ENCODE data around the gene CD83.
"Not testable (repeated sequence)": the region's sequence is repeated elsewhere in the genome, so short reads cannot be mapped to it uniquely, and the experiment has no call there.

Gene CD83

GRCh38 chr6:14147891-14148290, 30.3 kb downstream of the CD83 start:
- DNase-seq (ENCODE audit: low read depth in 1 of 2, low spot score in 1 of 2), result no peak

DNA sequence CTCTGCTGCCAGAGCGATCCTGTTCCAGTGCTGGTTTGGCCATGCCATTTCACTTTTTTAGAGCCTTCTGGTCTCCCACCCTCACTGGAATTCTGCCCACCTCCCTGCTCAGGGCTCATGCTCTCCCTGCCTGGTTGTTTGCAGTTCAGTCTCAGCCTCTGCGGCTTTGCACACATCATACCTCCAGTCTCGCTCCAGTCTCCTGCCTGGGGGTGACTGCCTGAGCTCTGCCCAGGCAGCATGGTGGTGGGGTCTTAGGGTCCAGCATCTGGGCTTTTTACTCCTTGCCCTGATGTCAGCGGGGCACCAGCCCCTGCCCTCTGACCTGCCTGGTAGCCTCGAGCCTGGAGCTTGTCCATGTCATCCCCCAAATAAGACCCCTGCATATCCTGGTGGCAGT, 30.9 kb downstream of the CD83 start:
- no peak for DNase-seq (ENCODE audit: low read depth in 1 of 2, low spot score in 1 of 2)

GRCh38 chr6:14149053-14149738, 31.6 kb downstream of the CD83 start:
- no peak for DNase-seq (ENCODE audit: low read depth in 1 of 2, low spot score in 1 of 2)

DNA sequence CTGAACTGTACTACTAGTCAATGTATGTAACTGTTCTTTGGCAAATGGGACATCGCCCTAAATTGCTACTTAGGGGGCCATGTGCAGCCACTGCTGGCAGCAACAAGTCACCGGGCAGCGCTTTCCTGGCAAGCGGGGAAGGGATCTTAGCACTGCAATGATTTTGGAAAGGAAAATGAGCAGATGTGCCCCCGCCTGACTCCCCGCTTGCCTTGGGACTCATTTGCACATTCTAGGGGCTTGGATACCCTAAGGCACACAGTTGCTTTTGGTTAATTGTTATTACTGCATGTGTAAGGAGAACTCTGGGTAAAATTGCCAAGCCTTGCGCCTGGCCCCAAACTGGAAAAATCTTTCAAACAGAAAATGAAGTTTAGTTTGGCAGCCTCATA, 32.2 kb downstream of the CD83 start:
- no peak for DNase-seq (ENCODE audit: low read depth in 1 of 2, low spot score in 1 of 2)

GRCh38 chr6:14151300-14151699, 33.7 kb downstream of the CD83 start:
- DNase-seq (ENCODE audit: low read depth in 1 of 2, low spot score in 1 of 2), result not testable (repeated sequence)

DNA sequence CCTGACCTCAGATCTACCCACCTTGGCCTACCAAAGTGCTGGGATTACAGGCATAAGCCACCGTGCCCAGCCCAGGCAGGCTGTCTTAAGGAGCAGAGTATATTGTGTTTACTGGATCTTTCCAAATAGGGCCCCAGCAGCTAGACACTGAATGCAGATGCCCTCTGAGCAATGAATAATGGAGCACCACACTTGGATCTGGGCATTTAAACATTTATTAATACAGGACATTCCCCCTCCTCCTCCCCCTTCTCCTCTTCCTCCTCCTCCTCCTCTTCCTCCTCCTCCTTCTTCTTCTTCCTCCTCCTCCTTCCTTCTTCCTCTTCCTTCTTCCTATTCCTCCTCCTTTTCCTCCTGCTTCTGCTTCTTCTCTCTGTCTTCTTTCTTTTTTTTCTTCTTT, 34.2 kb downstream of the CD83 start:
- DNase-seq (ENCODE audit: low read depth in 1 of 2, low spot score in 1 of 2), result no peak

DNA sequence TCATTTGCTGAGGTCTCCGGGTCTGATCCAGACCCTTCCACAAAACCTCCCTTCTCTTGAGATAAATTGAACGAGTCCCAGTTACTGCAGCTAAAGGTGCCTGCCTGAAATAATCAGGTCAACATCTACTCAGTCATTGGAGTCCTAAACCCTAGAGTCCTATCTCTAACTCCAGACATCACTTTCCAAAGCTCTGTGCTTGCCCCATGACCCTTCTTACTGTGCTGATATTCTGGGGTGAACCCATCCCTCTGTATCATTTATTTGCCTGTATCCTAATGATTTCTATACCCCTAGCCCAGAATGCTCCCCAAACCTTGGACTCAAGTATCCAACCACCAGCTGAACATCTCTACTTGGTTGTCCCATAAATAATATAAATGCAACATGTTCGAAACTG, 35.7 kb downstream of the CD83 start:
- DNase-seq (ENCODE audit: low read depth in 1 of 2, low spot score in 1 of 2), result no peak

DNA sequence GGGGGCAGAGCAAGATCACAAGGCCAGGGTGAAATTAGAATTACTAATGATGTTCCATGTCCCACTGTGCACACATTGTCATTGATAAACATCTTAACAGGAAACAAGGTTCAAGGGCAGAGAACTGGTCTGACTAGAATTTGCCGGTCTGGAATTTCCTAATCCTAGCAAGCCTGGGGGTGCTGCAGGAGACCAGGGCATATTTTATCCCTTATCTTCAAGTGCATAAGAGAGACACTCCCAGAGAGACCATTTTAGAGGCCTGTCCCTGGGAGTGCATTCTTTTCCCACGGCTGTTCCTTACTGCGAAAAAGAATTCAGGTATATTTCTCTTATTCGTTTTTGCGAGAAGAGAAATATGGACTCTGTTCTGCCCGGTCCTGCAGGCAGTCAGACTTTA, 41.5 kb downstream of the CD83 start:
- no peak for DNase-seq (ENCODE audit: low read depth in 1 of 2, low spot score in 1 of 2)

- DNase-seq (ENCODE audit: low read depth in 1 of 2, low spot score in 1 of 2), result no peak
Measured at GRCh38 chr6:14162826-14163225, 45.3 kb downstream of the CD83 start.

DNA sequence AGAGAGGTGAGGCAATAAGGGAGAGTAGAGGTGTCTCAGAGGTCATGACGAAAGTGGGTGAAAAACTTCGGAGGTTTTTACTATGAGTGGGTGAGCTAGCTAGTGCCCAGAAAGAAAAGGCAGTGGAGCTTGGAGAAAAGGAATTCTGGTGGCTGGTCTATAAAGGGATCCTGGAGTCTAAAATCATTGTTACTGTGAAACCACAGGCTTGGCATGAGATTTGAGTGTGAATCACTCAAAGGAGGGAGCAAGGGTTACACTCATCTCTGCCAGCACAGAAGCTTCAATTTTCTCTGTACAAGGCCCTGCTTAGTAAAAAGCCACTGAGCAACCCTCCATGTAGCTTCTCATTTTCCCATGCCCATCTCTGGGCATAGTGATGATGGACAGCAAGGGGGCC, 47.5 kb downstream of the CD83 start:
- no peak for DNase-seq (ENCODE audit: low read depth in 1 of 2, low spot score in 1 of 2)

GRCh38 chr6:14166839-14167238, 49.3 kb downstream of the CD83 start:
- DNase-seq (ENCODE audit: low read depth in 1 of 2, low spot score in 1 of 2), result no peak

DNA sequence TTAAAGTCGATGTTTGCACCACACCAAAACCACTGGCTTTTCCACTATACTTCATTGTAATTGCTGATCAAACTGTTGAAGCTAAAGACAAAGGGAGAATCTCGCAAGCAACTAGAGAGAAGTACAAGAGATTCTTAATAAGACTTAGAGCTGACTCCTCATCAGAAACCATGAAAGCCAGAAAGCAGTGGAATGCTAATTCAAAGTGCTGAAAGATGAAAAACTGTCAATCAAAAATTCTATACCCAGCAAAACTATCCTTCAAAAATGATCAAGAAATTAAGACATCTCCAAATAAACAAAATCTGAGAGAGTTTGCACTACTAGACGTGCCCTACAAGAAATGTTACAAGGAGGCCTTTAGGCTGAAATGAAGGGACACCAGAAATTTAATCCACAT, 52.6 kb downstream of the CD83 start:
- no peak for DNase-seq (ENCODE audit: low read depth in 1 of 2, low spot score in 1 of 2)

DNA sequence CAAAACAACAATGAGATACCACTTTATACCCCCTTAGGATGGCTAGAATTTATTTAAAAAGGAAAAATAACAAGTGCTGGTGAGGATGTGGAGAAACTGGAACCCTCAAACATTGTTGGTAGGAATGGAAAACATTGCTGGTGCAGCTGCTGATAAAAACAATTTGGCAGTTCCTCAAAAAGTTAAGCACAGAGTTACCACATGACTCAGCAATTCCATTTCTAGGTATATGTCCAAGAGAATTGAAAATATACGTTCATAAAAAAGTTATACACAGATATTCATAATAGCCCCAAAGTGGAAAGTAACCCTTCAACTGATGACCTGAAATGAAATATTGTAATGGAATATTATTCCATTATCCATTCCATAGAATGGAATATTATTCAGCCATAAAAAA, 55.0 kb downstream of the CD83 start:
- no peak for DNase-seq (ENCODE audit: low read depth in 1 of 2, low spot score in 1 of 2)

DNA sequence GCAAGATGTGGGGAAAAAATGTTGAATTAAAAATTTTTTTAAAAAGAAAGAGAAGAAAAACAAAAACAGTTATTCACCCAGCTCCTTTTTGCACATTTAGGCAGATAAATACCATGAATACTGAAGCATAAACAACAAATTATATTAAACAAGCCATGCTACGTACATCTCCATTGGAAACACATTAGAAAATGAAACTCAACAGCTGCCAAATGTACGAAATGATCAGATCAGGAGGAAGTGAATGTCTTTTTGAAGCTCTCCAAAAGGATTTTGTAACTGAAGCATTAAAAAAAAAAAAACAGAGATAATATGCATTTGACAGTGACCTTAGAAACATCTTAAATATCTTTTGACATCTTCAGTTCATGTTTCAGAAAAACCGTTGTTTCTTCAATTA, 56.7 kb downstream of the CD83 start:
- no peak for DNase-seq (ENCODE audit: low read depth in 1 of 2, low spot score in 1 of 2)

DNA sequence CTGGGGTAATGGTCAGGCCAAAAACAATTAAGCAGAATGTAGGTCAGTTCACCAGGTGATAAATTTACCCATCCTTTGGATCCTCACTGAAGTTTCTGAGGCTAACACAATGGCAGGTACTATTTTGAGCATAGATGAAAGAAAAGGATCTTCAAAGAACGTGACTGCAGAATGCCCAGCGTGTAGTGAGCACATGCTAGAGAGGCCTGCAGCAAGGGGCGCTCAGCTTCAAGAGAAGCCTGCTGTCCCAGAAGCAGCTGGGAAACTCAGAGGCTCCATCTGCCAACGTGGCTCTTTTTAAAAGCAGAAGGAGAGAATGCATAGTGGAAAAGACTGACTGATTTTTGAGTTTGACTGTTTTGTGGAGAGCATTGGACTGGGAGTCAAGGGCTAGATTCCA, 57.4 kb downstream of the CD83 start:
- DNase-seq (ENCODE audit: low read depth in 1 of 2, low spot score in 1 of 2), result no peak

DNA sequence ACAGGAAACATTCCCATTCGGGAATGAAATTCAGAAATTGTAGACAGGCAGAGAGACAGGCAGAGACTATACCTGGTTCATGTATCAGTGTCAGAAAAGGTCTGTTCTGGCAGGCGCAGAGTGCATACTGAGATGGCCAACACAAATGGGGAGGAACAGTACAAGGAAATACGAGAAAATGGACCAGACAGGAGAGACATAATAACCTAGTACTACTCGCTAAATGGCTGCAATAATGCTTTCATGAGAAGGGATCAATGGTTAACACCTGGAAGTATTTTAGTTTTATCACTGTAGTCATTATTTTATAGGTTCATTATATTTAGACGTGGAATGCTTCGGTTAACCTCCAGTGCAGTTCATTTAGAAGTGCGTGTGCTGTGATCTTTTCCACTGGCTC, 58.9 kb downstream of the CD83 start:
- no peak for DNase-seq (ENCODE audit: low read depth in 1 of 2, low spot score in 1 of 2)

- no peak for DNase-seq (ENCODE audit: low read depth in 1 of 2, low spot score in 1 of 2)
Measured at GRCh38 chr6:14177413-14178082, 60.0 kb downstream of the CD83 start.

- no peak for DNase-seq (ENCODE audit: low read depth in 1 of 2, low spot score in 1 of 2)
Measured at GRCh38 chr6:14178083-14178445, 60.5 kb downstream of the CD83 start.

- no peak for DNase-seq (ENCODE audit: low read depth in 1 of 2, low spot score in 1 of 2)
Measured at GRCh38 chr6:14180609-14181008, 63.0 kb downstream of the CD83 start.

DNA sequence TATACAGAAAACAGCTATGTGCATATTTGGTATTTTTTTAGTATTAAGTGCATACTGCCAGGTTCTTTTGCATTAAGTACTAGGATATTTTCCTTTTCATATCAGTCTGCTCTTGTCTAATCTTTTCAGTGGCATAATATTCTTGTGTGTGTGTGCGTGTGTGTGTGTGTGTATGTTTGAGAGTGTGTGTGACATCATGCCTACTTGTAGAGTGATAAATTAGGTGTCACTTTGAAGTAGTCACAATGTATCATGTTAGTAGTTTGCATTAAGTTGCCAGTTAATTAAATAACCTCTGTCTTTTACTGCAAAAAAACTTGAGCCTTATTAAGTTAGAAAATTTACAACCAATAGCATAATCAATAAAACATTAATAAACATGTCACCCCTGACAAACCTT, 65.3 kb downstream of the CD83 start:
- no peak for DNase-seq (ENCODE audit: low read depth in 1 of 2, low spot score in 1 of 2)
